ENCODE data around the gene AFG3L2. TPM values are rescaled to one million over a fixed set of nuclear protein-coding genes. Genes with fewer than 3 reads are reported as not detected.
"Not testable (repeated sequence)": the region's sequence is repeated elsewhere in the genome, so short reads cannot be mapped to it uniquely, and the experiment has no call there.

Gene AFG3L2
- total and polyA plus RNA-seq, 10 of the 15 experiments (the other 5 are each of a cell fraction or from before 2014, with no cell fraction given): 21.0 to 72.7 (median 57.7) TPM

GRCh38 chr18:12382221-12382814 is 5.3 kb upstream of the AFG3L2 start:
- H3K9ac ChIP-seq (ENCODE audit: control insufficient read depth, insufficient read depth, low read length); H3K36me3 ChIP-seq (ENCODE audit: control insufficient read depth in 2 of 2, insufficient read depth in 2 of 2, low read length in 1 of 2); FAIRE-seq; H3K4me1 ChIP-seq (ENCODE audit: control insufficient read depth, insufficient read depth, low read length); BruUV-seq (replicated peaks); intact Hi-C loops (cut with micrococcal nuclease; ENCODE audit: unreplicated experiment); H2AFZ ChIP-seq (ENCODE audit: control insufficient read depth, low read depth, low read length); CTCF ChIA-PET; in situ Hi-C loops (cut with MboI); SMC1A ChIA-PET (ENCODE audit: uncharacterized antibody, unreplicated experiment); H3K27me3 ChIP-seq (replicated peaks in 1 of 2; ENCODE audit: control insufficient read depth in 2 of 2, insufficient read depth in 2 of 2, low read length in 1 of 2); H4K20me1 ChIP-seq (ENCODE audit: control insufficient read depth, insufficient read depth); POLR2A ChIA-PET; ATAC-seq; DNase-seq (ENCODE audit: low read depth, low spot score); H3K79me2 ChIP-seq (ENCODE audit: control insufficient read depth, insufficient read depth, low read length); H3K9me3 ChIP-seq (replicated peaks; ENCODE audit: control insufficient read depth, insufficient read depth, low read length); H3K27ac ChIP-seq (ENCODE audit: control insufficient read depth, insufficient read depth); H3K4me3 ChIP-seq; H3K4me2 ChIP-seq (ENCODE audit: control insufficient read depth, insufficient read depth); RAD21 ChIA-PET (ENCODE audit: unreplicated experiment): not testable (repeated sequence)
- WGBS (ENCODE audit: insufficient coverage, insufficient replicate concordance, low lambda C conversion rate, missing lambda C conversion rate): 80% methylated on average over 7 of the region's 7 CpGs

DNA sequence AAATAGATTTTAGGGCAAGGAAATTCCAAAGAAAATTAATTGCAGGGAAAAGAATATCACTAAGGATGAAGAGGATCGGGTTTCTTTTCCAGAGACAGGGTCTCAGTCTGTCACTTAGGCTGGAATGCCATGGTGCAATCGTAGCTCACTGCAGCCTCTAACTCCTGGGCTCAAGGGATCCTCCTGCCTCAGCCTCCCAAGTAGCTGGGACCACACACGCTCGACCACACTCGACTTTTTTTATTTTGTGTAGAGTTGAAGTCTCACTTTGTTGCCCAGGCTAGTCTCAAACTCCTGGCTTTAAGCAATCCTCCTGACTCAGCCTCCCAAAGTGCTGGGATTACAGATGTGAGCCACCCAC is 1.2 kb upstream of the AFG3L2 start:
- RAD21 ChIA-PET (ENCODE audit: unreplicated experiment); H3K36me3 ChIP-seq (ENCODE audit: control insufficient read depth in 2 of 2, insufficient read depth in 2 of 2, low read length in 1 of 2); ATAC-seq; FAIRE-seq; H3K9me3 ChIP-seq (replicated peaks; ENCODE audit: control insufficient read depth, insufficient read depth, low read length); H3K27ac ChIP-seq (ENCODE audit: control insufficient read depth, insufficient read depth); DNase-seq (ENCODE audit: low read depth, low spot score); H3K4me1 ChIP-seq (ENCODE audit: control insufficient read depth, insufficient read depth, low read length); SMC1A ChIA-PET (ENCODE audit: uncharacterized antibody, unreplicated experiment); BruUV-seq (replicated peaks); H3K27me3 ChIP-seq (replicated peaks in 1 of 2; ENCODE audit: control insufficient read depth in 2 of 2, insufficient read depth in 2 of 2, low read length in 1 of 2); H4K20me1 ChIP-seq (ENCODE audit: control insufficient read depth, insufficient read depth); CTCF ChIA-PET: not testable (repeated sequence)
- intact Hi-C loops (cut with micrococcal nuclease; ENCODE audit: unreplicated experiment) (loop anchor here (5.0 to 10.0 kb wide), 2 partner anchors 507 to 569 kb away; partner anchors contain the start of genes PTPN2 and SEH1L), in situ Hi-C loops (cut with MboI) (loop anchor here (5.0 kb wide), 1 partner anchor 569 kb away; the partner anchor contains the start of gene SEH1L)
- WGBS (ENCODE audit: insufficient coverage, insufficient replicate concordance, low lambda C conversion rate, missing lambda C conversion rate): 91% methylated on average over 5 of the region's 5 CpGs
- POLR2A ChIA-PET: interaction anchor here (1.5 to 2.0 kb wide), 2 partner anchors 9 to 28 kb away, joined by 4 to 7 read pairs; no protein-coding TSS in a partner anchor
- Histone ChIP-seq H3K9ac (ENCODE audit: control insufficient read depth, insufficient read depth, low read length) (peak overlapping the region; percentile 74), H3K79me2 (ENCODE audit: control insufficient read depth, insufficient read depth, low read length) (peaks cover 36% of the 10 kb centered on the region), H2AFZ (ENCODE audit: control insufficient read depth, low read depth, low read length) (peak overlapping the region; percentile 80), H3K4me3 (peak overlapping the region; percentile 94; the same call in 1 of the 2 replicates), H3K4me2 (ENCODE audit: control insufficient read depth, insufficient read depth) (peak overlapping the region; percentile 85)

Data from GM12878 (cell line).